ENCODE results near the gene PSORS1C1. TPM values are rescaled to one million over a fixed set of nuclear protein-coding genes. Genes with fewer than 3 reads are reported as not detected.
"Not testable (repeated sequence)": the region's sequence is repeated elsewhere in the genome, so short reads cannot be mapped to it uniquely, and the experiment has no call there.

Gene PSORS1C1
- total and polyA plus RNA-seq, 4 donors = 1.6 to 6.8 (median 3.6) TPM

- peak within 1 kb of the TSS in 1 of 2 donors; percentile 41 for H3K27ac ChIP-seq (ENCODE audit: low read depth in 1 of 2, low read length in 2 of 2)
These were observed 43.7 kb downstream of the PSORS1C1 start, which contains the start of gene TCF19 for GRCh38 chr6:31158140-31158862. TSS of gene TCF19 (plus strand) at chr6:31158589. CDS start at chr6:31159470, 881 bp downstream.

GRCh38 chr6:31158863-31159855, 44.6 kb downstream of the PSORS1C1 start:
- no peaks in the 10 kb centered on the region for H3K36me3 ChIP-seq (ENCODE audit: control insufficient read depth in 1 of 2, insufficient read depth in 2 of 2, low read length in 1 of 2)
- peak overlapping the region in 1 of 2 donors; percentile 41 for H3K27ac ChIP-seq (ENCODE audit: low read depth in 1 of 2, low read length in 2 of 2)
- peak overlapping the region; percentile 59 to 61 for H3K4me3 ChIP-seq (ENCODE audit: low read length in 2 of 2)
- no peak for ATAC-seq (ENCODE audit: low FRiP score)
- peak in 1 of 2 donors; percentile 36 for DNase-seq
- intact Hi-C loops (cut with DNase I) = no loop called here
- no peaks in the 10 kb centered on the region for H3K9me3 ChIP-seq (ENCODE audit: control insufficient read depth, low read length)
- H3K27me3 ChIP-seq (ENCODE audit: control insufficient read depth in 1 of 2, insufficient read depth in 2 of 2, low read length in 1 of 2) = no peaks in the 10 kb centered on the region
- no peaks in the 10 kb centered on the region for H3K4me1 ChIP-seq (ENCODE audit: control insufficient read depth in 1 of 2, insufficient read depth in 2 of 2, low read length in 2 of 2)
- 11 to 12% methylated on average over 34 to 35 of the region's 35 CpGs for WGBS, 2 donors

More at GRCh38 chr6:31158140-31158862, 43.7 kb downstream of the PSORS1C1 start, which contains the start of gene TCF19:
- 0 to 1% methylated on average over 60 to 65 of the region's 65 CpGs for WGBS, 2 donors
- no peaks in the 10 kb centered on the region for H3K27me3 ChIP-seq (ENCODE audit: control insufficient read depth in 1 of 2, insufficient read depth in 2 of 2, low read length in 1 of 2)
- ATAC-seq (ENCODE audit: low FRiP score) (peak; percentile 97), DNase-seq (peak; percentile 100)
- no peaks in the 10 kb centered on the region for H3K9me3 ChIP-seq (ENCODE audit: control insufficient read depth, low read length)
- H3K4me3 ChIP-seq (ENCODE audit: low read length in 2 of 2) = peak within 1 kb of the TSS; percentile 59 to 61
- H3K36me3 ChIP-seq (ENCODE audit: control insufficient read depth in 1 of 2, insufficient read depth in 2 of 2, low read length in 1 of 2) = no peaks in the 10 kb centered on the region
- intact Hi-C loops (cut with DNase I) = no loop called here
- no peaks in the 10 kb centered on the region for H3K4me1 ChIP-seq (ENCODE audit: control insufficient read depth in 1 of 2, insufficient read depth in 2 of 2, low read length in 2 of 2)

GRCh38 chr6:31161216-31162126, 46.9 kb downstream of the PSORS1C1 start:
- WGBS, 2 donors = 90% methylated on average over 19 of the region's 19 CpGs
- Histone ChIP-seq H3K27me3 (ENCODE audit: control insufficient read depth in 1 of 2, insufficient read depth in 2 of 2, low read length in 1 of 2) (no peaks in the 10 kb centered on the region), H3K27ac (ENCODE audit: low read depth in 1 of 2, low read length in 2 of 2) (no peak overlapping the region), H3K9me3 (ENCODE audit: control insufficient read depth, low read length) (no peaks in the 10 kb centered on the region), H3K4me3 (ENCODE audit: low read length in 2 of 2) (no peak overlapping the region), H3K4me1 (ENCODE audit: control insufficient read depth in 1 of 2, insufficient read depth in 2 of 2, low read length in 2 of 2) (no peaks in the 10 kb centered on the region), H3K36me3 (ENCODE audit: control insufficient read depth in 1 of 2, insufficient read depth in 2 of 2, low read length in 1 of 2) (no peaks in the 10 kb centered on the region)
- intact Hi-C loops (cut with DNase I) = no loop called here
- ATAC-seq (ENCODE audit: low FRiP score) (no peak), DNase-seq (peak in 1 of 2 donors; percentile 57)

- 87 to 88% methylated on average over 13 of the region's 13 CpGs for WGBS, 2 donors
- DNase-seq (peak in 1 of 2 donors; percentile 57), ATAC-seq (ENCODE audit: low FRiP score) (no peak)
- Histone ChIP-seq H3K27ac (ENCODE audit: low read depth in 1 of 2, low read length in 2 of 2) (no peak overlapping the region), H3K27me3 (ENCODE audit: control insufficient read depth in 1 of 2, insufficient read depth in 2 of 2, low read length in 1 of 2) (no peaks in the 10 kb centered on the region), H3K9me3 (ENCODE audit: control insufficient read depth, low read length) (no peaks in the 10 kb centered on the region), H3K4me1 (ENCODE audit: control insufficient read depth in 1 of 2, insufficient read depth in 2 of 2, low read length in 2 of 2) (no peaks in the 10 kb centered on the region), H3K4me3 (ENCODE audit: low read length in 2 of 2) (no peak overlapping the region), H3K36me3 (ENCODE audit: control insufficient read depth in 1 of 2, insufficient read depth in 2 of 2, low read length in 1 of 2) (no peaks in the 10 kb centered on the region)
- intact Hi-C loops (cut with DNase I) = no loop called here
These were observed 48.0 kb downstream of the PSORS1C1 start for GRCh38 chr6:31162463-31163165.

GRCh38 chr6:31163922-31164321, 49.3 kb downstream of the PSORS1C1 start:
- H3K27ac ChIP-seq (ENCODE audit: low read depth in 1 of 2, low read length in 2 of 2) = no peak overlapping the region
- H3K4me3 ChIP-seq (ENCODE audit: low read length in 2 of 2) = no peak overlapping the region
- ATAC-seq (ENCODE audit: low FRiP score) (no peak), DNase-seq (no peak)
- H3K9me3 ChIP-seq (ENCODE audit: control insufficient read depth, low read length) = no peaks in the 10 kb centered on the region
- intact Hi-C loops (cut with DNase I) = no loop called here
- no peaks in the 10 kb centered on the region for H3K4me1 ChIP-seq (ENCODE audit: control insufficient read depth in 1 of 2, insufficient read depth in 2 of 2, low read length in 2 of 2)
- H3K36me3 ChIP-seq (ENCODE audit: control insufficient read depth in 1 of 2, insufficient read depth in 2 of 2, low read length in 1 of 2) = no peaks in the 10 kb centered on the region
- H3K27me3 ChIP-seq (ENCODE audit: control insufficient read depth in 1 of 2, insufficient read depth in 2 of 2, low read length in 1 of 2) = no peaks in the 10 kb centered on the region

GRCh38 chr6:31164475-31165063, 50.0 kb downstream of the PSORS1C1 start:
- H3K36me3 ChIP-seq (ENCODE audit: control insufficient read depth in 1 of 2, insufficient read depth in 2 of 2, low read length in 1 of 2); H3K4me1 ChIP-seq (ENCODE audit: control insufficient read depth in 1 of 2, insufficient read depth in 2 of 2, low read length in 2 of 2); ATAC-seq (ENCODE audit: low FRiP score); intact Hi-C loops (cut with DNase I); H3K27ac ChIP-seq (ENCODE audit: low read depth in 1 of 2, low read length in 2 of 2); H3K4me3 ChIP-seq (ENCODE audit: low read length in 2 of 2); H3K27me3 ChIP-seq (ENCODE audit: control insufficient read depth in 1 of 2, insufficient read depth in 2 of 2, low read length in 1 of 2); H3K9me3 ChIP-seq (ENCODE audit: control insufficient read depth, low read length): not testable (repeated sequence)
- WGBS, 2 donors = 89 to 92% methylated on average over 7 to 8 of the region's 9 CpGs
- peak in 1 of 2 donors; percentile 2 for DNase-seq

- ATAC-seq (ENCODE audit: low FRiP score); intact Hi-C loops (cut with DNase I); H3K4me3 ChIP-seq (ENCODE audit: low read length in 2 of 2); H3K27me3 ChIP-seq (ENCODE audit: control insufficient read depth in 1 of 2, insufficient read depth in 2 of 2, low read length in 1 of 2); H3K36me3 ChIP-seq (ENCODE audit: control insufficient read depth in 1 of 2, insufficient read depth in 2 of 2, low read length in 1 of 2); H3K27ac ChIP-seq (ENCODE audit: low read depth in 1 of 2, low read length in 2 of 2); H3K4me1 ChIP-seq (ENCODE audit: control insufficient read depth in 1 of 2, insufficient read depth in 2 of 2, low read length in 2 of 2); H3K9me3 ChIP-seq (ENCODE audit: control insufficient read depth, low read length): not testable (repeated sequence)
- peak in 1 of 2 donors; percentile 33 for DNase-seq
- 82 to 84% methylated on average over 16 to 17 of the region's 17 CpGs for WGBS, 2 donors
These were observed 50.6 kb downstream of the PSORS1C1 start for GRCh38 chr6:31165064-31165832.
